Measurements from ENCODE around the gene NR1I2.

DNA sequence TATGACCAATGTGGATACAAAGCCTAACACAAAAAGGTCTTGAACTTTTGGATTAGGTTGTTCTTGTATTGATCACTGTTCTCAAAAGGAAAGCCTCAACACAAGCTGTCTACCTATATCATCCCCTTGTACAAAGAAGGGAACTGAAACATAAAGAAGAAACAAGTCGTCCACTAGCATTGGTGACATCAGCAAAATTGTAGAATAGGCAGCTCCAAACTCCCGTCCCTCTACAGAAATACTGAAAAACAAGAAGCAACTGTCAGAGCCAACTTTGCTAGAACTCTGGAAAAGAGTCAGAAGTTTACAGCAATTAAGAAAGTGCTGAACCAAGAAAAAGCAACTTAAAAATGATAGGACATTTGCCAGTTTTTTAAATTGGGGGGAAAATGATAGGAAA lies 7.5 kb upstream of the NR1I2 start:
- TF ChIP-seq CTCF (IDR thresholded peaks at IDR 0.05; ENCODE audit: low read depth, low read length) = no peak
- no peak for TF ChIP-seq POLR2A (IDR thresholded peaks at IDR 0.05; ENCODE audit: extremely low read depth, insufficient read length)
- TF ChIP-seq MYC (IDR thresholded peaks at IDR 0.05; ENCODE audit: low read depth, low read length) = no peak
